A549 treated with dexamethasone at 1 μM for 4 hours (cell line): ENCODE results near the gene CES1. TPM values are rescaled to one million over a fixed set of nuclear protein-coding genes. Genes with fewer than 3 reads are reported as not detected.

Experiments used
- total RNA-seq: library from RNA; stranded (reverse); fragments of 200-300 nt; extraction: Qiagen RNA extraction; gene quantifications from 5 replicates; pipeline ENCODE4 v1.2.3, GENCODE V29; 2022

The CES1 gene
- 29.2 to 43.0 TPM (median 33.9 TPM) in 5 replicates for total RNA-seq

GRCh38 chr16:55832773-55833691, at the start of gene CES1:
Gene CES1, minus strand, starts transcription at chr16:55833096. Its CDS starts 41 bp downstream, at chr16:55833055.

GRCh38 chr16:55875273-55875672, 42.4 kb upstream of the CES1 start, which contains the start of gene CES5A:
Gene CES5A, minus strand, starts transcription at chr16:55875373. Its CDS starts 152 bp downstream, at chr16:55875221.

Other genes with a start within 250 kb of the CES1 start
- 0.04 to 0.13 TPM (median 0.06 TPM) in 4 of 5 replicates, not detected in the other for gene SLC6A2, start 177.1 kb downstream of the CES1 start, total RNA-seq
- gene CES5A, start 42.3 kb upstream of the CES1 start, total RNA-seq = not detected in 5 replicates